NCI-H2227 (cell line): Measurements from ENCODE around the gene AFF3.
"Not testable (repeated sequence)": the region's sequence is repeated elsewhere in the genome, so short reads cannot be mapped to it uniquely, and the experiment has no call there.

Experiments
- DNase-seq: peaks from one replicate; lab custom pipeline; 2025; ENCODE audit not compliant: unreplicated experiment; lab: John Stamatoyannopoulos, UW

AFF3 gene

DNA sequence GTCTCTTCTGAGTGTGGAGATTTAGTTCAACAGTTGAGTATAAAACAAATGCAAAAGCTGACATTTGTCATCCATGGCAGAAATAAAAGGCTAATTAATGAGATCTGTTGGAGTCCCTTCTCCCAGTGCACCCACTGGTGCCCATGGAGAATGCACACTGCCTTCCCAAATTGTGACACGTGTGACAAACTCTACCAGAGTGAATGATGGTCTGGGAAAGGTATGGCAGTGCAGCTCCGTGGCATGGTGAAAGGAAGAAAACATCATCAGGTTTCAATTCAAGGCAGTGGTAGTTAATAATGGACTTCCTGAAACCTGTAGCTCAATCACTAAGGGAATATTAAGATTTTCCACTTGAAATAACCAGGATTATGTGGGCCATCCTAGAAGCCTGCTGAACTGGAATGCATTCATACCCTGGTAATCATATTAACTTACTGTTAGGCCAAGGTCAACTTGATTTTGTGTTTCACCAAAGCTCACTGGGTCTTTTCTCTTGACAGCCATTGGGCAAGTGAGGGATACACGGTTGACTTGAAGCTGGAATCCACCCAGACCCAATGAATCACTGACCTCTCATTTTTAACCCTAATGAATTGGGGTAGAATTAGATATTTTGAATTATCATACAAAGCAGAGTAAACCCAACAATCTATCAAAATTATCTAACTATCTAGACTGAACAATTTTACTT, 167.6 kb downstream of the AFF3 start:
- no peak for DNase-seq

DNA sequence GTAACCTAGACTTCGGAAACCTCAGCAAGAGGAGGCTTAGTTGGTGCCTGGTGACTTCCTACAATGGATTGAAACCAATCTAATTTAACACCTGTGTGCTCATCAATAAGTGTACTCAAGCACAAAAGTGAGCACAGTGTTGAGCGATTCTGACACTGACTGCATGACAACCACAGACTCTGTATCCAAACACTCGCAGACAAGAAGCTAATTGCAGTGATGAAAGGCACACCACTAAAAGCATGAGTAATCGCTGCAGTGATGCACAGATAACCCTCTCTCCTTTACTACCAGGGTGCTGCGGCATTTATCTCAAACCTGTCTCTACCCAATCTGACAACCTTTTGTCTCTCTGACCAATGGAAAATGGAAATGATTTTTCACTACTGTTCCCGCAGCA, 168.1 kb downstream of the AFF3 start:
- peak; percentile 67 for DNase-seq

DNA sequence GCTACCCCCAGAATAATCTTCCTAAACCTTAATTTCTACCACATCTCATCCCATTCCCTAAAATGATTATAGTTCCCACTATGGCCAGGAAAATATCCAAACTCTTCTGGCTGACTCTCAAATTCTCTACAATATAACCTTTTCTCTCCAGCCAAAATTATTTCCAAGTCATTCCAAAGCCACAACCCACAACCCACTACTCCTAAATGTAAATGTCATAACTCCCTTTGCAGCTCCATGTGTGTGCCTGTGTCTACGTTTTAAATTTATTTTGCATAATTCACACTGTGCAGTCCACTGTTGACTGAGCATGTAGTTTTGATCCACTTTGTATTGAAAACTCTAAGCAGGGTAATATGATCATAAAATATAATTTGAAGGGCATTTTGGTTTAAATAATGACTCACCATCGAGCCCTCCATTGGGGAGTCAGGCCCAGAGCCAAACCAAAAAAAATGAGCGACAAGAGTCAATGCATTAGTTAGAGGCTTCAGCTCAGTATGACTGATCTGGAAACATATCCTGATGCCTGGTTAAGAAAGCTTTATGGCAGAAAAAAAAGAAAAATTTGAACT, 171.0 kb downstream of the AFF3 start:
- DNase-seq = no peak

DNA sequence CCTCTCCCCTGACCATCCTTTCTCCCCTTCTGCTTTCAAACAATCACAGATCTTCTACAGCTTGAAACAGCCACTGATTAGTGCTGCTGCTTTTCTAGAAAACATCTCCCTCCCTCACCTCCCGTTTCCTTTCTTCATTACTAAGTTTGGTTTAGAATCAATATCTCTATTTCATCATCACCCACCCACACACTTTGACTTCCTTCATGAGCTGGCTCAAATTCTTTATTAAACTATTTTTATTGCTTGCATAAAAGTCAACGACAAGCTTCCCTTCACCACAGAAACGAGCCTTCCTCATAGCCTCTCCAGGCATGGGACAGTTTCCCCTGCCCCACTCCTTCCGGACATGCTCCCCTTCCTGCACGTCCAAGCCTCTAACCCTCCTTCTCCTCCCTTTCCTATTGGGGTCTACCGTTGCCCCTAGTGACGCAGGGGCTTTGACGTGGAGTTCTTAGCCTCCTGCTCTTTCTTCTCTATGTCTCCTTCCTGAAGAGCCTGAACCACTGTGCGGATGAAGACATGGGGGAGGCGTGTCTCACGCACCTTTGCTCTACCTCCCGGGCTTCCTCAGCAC, 172.0 kb downstream of the AFF3 start:
- no peak for DNase-seq

DNA sequence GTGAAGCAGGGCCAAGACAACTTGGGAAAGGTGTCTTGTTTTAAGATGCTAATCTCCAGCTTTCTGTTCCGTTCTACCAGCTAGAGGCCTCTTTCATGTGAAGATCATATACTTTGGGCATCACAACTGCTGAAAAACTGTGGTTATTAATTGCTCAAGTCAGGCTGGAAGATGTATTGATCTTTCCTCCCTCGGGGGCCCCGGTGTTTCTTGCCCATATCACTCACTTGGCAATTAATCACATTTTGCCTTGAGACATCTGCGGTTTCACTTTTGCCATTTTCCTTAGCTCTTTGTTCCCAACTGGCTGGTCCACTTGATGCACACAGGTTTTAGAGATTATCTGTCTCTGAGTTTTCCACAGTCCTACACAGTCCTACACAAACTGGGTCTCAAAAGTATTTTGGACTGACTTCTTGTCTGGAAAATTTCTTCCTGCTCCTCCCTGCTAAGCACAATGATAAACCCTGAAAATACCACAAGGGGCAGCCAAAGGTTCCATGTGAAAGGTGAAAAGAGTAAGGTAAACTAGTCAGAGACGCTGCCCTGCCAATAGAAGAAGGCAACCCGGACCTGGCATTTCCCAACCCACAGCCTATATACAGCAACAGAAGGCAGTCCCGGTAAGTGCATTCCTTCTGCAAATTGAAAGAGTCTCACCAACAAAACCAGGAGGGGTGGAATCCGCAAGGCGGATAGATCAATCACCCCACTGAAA, 181.0 kb downstream of the AFF3 start:
- DNase-seq = no peak

DNA sequence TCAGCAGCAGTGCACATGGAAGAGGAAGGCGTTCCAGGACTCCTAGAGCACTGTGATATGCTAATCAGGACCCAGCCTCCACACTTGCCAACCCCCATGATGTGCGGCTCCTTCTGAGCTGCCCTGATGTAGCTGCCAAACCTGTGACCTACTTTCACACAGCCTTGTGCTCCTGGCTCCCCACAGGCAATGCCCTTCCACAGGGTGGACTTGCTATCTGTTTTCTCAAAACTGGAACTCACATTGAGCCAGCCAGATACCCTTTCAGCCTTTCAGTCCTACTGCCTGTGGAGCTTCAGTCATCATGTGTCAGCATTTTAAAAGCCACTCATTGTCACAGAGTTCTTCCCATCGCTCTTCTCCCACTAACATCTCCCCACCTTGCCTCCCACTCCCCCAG, 181.6 kb downstream of the AFF3 start:
- DNase-seq = no peak

DNA sequence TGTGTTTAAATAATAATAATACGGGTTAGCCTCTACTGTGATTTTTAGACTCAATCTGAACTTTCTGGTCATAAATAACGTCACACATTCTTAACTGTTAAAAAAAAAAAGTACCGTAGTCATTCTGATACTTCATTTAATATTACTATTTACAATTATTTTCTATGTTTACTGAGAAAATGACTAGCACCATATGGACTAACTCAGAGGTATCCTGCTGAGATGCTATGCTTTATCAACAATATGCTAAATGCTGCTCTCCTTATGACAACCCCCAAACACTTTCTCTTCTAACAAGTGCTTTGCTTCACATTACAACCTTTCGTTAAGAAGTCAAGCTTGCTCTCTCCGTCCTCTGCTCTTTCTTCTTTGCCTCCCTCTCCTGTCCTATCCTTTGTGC, 182.1 kb downstream of the AFF3 start:
- no peak for DNase-seq

DNA sequence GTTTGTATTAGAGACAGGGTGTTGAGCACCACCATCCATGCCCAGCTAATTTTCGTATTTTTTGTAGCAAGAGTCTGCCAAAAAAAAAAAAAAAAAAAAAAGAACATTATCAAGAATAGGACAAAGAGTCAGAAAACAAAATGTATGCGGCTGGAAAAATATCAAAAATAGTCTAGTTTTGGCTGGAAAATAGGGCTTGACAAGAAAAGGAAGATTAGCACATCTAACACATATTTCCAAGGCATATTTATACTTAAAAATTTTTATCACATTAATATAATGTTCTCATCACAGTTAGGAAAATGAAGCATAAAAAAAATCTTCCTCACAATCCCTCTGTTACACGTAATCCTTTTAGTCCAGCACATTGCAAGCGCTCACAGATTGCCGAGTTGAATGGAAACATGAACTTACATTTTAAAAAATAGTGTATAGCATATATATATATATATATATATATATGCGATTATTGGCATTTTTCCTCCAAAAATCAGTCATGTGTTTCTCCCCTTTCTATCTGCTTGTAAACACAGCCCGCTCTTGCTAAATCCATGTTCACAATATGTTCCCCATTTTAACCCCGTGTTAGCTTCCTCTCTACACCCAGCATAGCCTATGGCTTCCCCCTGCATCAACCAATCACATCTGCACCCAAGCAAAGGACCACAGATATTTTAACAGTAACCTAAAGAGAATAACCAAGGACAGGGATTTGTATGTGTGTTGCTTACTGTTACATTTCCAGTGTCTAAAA, 183.0 kb downstream of the AFF3 start:
- no peak for DNase-seq

DNA sequence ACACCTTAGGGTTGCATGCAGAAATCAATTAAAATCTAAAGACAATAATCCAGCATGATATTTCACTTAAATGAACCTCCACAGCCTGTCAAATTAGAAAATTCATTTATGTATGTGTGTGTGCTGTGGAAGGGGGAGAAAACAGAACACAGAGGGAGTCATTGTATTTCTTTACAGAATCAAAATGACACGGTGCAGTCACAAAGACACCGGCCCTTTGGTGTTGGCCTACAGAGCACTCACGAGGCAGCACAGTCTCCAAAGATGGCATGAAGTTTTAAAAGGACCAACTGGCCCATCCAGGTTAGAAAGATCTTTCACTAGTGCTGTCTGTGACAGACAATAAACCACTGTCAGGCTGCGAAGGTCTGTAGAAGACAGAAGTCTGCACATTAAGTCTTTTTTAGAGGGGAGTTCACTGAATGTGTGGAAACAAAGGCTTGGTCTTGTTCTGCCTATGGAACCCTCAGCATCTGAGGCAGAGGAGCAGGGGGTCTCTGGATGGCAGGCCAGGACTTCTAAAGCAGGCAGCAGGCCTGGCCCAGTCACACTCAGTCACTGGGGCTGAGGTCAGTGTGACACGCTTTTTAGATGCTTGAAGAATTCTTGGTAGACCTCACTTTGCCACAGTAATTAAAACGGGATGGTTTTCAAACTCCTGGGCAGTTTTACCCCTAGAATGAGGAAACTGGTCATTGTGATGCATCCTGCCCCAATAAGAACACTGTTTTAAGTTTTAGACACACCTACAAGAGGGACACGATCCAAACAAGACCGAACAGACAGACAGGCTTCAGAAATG, 184.9 kb downstream of the AFF3 start:
- no peak for DNase-seq

DNA sequence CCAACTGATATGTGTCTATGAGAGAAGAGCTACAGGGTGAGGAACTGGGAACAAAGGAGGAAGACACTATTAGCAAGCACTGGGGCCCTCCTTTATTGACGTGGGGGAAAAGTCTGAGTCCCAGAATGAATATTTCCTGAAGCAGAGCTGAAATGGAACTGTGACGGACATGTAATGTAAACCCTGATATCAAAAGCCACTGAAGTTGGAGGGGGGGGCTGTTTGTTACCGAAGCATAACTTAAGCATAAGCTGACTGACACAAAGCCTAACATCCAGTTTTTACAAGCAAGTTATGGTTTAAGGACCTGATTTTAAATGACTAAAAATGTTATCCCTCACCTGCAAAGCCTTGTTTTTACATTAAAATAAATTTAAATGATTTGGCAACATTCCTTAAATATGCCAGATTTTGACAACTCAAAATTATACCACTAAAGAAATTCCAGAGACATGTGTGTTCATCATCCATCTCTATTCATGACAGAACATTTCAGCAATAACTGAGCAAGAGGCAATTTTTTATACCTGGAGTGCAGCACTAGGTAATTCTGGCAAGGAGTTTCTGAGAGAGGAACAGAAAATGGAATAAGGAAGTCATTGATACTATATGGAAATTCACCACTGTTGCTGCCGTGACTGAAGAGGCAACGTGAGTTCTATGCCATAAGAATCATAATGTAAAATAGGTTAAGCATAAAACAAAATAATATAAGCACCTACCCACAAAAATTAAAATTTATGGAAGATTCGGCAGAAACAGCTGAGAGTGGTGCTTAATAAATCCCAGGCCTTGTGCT, 186.0 kb downstream of the AFF3 start:
- DNase-seq = no peak

DNA sequence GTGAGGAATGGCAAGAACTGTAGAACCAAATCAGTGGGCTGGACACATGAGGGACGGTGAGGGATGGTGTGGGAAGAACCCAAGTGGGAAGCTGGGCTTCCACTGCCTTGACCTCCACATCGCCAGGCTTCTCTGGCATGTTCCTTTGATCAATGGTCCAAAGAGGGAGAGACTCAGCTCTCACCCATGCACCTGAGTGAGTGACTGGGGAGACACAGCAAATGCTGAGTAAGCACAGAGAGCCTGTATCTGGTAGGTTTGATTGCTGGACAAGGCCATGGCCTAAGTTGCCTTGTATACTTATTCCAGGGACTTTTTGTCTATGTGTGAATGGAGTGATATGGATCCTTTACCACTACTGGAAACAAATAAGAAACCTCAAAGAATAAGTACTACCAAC, 188.6 kb downstream of the AFF3 start:
- no peak for DNase-seq

DNA sequence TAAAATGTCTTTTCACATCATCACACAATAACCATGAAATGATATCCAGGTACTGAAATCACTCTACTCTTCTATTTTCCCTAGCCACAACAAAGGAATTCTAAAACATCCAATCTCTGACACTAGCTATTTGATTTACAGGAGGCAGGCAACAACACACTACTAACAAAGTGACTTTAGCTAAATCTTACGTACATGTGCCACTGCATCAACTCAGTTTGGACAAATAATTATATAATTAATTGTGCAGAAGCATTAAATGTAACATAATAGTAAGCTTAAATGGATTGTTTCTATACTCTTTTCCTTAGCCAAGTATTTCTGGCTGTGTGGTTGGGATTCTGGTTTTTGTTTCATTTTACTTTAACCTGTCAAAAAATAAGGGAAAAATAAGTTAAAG, 192.4 kb downstream of the AFF3 start:
- no peak for DNase-seq

DNA sequence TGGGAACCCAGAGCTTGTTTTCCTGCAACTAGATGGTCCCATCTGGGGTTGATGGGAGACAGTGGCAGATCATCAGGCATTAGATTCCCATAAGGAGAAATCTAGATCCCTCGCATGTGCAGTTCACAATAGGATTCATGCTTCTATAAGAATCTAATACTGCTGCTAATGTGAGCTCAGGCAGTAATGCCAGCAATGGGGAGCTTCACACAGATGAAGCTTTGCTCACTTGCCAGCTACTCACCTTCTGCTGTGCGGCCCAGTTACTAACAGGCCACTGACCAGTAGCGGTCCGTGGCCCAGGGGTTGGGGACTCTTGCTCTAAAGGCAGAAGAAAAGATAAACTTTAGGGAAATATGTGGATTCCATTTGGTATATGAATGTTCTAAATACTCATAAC, 192.9 kb downstream of the AFF3 start:
- DNase-seq = no peak

DNA sequence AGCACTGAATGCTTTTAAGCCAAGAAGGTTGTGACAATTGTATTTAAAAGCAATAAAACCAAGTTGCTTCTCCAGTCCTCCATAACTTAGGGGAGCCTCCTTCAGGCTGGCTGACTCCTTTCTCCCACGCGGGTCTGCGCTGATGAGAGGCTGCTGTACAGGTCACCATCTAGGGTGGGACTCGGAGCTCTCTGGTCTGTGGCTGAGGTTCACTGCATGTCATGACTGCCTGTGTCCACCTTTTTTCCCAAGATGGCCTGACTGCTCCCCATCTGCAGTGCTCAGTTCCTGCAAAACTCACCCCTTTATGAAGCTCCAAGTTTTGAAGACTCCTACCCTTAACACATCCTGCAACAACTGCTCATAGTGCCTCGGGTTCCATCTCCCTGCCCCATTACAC, 194.4 kb downstream of the AFF3 start:
- no peak for DNase-seq

DNA sequence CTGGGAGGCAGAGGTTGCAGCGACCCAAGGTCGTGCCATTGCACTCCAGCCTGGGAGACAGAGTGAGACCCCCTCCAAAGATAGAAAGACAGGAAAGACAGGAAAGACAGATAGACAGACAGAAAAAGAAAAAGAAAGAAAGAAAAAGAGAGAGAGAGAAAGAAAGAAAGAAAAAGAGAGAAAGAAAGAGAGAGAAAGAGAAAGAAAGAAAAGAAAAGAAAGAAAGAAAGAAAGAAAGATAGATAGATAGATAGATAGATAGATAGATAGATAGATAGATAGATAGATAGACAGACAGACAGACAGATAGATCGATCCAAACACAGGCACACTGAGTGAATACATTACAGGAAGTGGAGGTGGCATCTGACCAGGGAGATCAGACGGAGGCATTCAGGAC, 195.0 kb downstream of the AFF3 start:
- not testable (repeated sequence) for DNase-seq

DNA sequence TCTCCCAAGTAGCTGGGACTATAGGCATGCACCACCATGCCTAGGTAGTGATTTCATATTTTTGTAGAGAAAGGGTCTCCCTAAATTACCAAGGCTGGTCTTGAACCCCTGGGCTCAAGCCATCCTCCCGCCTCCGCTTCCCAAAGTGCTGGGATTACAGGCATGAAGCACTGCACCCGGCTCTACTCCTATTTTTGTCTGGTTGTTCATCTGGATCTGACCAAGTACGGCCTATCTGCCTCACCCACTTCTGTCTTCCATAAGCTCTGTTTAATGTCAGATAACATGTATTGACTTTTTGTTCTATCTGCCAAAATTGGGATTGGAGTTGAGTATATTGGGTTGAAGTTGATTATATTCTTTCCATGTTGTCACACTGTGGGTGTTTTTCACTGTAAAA, 198.4 kb downstream of the AFF3 start:
- no peak for DNase-seq

DNA sequence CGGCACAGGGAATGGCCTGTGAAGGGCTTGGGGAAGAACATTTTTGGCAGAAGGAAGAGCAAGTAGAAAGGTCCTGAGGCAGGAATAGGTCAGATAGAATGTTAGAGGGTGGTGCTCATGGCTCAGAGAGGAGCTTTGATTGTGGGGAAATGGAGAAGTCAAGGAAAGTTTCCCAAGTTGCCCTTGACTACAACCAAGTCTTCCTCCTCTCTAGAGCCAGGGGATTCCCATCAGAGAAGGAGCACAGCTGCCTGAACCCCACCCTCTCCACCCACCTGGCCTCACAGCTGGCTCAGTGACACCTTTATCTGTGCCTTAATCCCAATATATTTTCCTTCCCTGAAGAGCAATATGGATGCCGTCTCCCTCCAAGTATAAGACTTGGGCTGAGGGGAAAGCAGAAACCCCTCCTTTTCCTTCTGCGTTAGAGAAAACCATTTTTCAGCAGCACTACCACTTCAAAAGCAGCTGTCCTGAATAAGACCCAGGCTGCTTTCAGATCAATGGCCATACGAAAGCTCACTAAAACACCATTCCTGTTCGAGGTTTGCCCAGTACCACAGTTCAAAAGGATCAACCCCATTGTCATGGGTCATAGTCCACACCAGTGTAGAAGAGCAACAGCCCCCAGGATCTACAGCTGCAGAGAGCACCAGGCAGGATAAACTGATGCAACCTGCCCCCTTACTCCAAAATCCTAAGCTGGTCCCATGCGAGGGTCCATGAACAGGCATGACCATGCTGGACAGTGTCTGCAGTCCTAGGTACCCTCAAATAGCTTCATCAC, 199.6 kb downstream of the AFF3 start:
- DNase-seq = no peak

DNA sequence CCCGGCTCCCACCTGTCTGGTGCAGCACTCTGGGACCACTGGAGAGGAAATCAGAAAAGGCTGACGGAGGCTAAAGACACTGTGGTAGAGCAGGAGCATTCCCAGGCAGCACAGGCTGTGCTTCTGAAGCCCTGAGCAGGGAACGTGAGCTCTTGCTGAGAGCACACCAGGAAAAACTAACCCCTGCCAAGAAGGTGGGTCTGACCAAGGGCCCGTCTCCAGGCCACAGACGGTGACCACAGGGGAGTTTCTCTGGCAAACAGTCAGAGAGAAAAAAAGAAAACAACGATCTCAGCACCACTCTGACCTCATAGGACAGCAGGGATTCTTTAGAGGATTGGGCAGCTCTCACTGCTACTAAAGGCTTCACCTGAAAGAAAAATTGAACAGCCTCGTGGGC, 201.4 kb downstream of the AFF3 start:
- DNase-seq = no peak

DNA sequence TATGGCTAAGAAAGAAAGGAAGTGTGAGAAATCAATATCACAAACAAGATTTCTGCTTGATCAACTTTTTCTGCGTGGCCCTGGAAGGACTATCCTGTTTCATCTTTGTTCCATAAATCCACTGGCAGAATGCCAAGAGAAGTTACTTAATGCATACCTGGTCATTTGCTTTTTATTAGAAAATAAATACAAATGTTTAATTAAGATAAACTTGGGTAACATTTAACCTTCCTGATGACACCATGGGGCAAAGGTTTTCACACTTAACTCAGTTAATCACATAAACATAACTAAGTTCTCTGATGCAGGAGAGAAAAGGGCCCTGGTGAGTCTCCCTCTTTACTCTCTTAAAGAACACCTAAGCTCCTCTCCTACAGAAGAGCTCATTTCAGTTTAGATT, 203.3 kb downstream of the AFF3 start:
- no peak for DNase-seq
